Activated CD4-positive, CD25-positive, alpha-beta regulatory T cell treated with anti-CD3 and anti-CD28 coated beads, Interleukin-2, amount 50 U/mL, for 24 hours (primary cell): ENCODE measurements around the gene PDZD2.
"Not testable (repeated sequence)": the region's sequence is repeated elsewhere in the genome, so short reads cannot be mapped to it uniquely, and the experiment has no call there.

Experiments
- ATAC-seq, 2 donors: fragments of 150-1000 bp; cut with Tn5 transposase; one replicate each; pipeline ENCODE4 v1.10.0; 2021; ENCODE audit warnings: mild to moderate bottlenecking in 1 of 2, moderate library complexity in 1 of 2

Gene PDZD2

DNA sequence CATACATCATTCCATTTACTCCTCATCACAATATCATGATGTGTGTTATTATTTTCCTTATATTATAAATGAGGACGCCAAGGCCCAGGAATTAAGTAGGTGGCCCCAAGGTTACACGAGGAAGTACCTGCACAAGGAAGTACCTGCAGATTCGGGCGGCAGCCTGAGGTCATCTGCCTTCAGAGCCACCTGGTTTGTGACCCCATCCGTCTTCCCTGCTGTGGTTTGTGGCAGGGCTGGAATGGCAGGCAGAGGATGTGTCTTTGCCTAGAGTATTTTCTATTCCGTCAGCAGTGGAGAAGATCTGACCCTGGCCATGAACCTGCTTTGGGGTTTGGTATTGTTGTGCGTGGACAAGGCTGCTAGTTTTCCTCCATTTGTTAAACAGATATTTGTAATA lies 59.7 kb downstream of the PDZD2 start:
- ATAC-seq, result no peak

DNA sequence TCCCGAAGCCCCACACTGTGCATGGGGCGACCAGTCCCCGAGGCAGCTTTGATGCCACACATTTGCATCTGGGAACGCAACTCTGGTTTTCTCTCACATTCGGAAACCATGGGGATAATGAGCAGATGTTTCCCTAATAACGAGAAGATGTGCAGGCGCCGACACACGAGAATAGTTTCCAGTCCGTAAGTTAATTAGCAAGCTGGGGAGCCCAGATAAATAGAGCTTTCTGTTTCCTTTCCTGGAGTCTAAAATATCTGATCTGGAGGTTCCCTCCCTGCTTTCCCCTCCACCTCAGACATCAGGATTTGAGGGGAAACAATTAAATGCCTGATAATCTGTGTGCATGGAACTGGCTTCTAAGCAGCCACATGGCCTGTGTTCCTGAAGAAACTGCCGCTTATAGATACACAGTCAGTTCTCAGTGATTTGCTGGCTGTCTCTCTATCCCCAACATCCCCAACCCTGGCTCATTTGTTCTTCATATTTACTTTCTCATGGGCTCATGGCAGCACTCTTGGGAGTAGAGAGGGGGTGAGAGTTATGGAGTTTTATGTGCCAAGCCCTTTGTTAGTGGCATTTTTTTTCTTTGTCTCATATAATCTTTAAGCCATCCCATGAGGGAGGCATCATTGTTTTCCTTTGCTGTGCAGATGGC lies 62.8 kb downstream of the PDZD2 start:
- ATAC-seq, result no peak

DNA sequence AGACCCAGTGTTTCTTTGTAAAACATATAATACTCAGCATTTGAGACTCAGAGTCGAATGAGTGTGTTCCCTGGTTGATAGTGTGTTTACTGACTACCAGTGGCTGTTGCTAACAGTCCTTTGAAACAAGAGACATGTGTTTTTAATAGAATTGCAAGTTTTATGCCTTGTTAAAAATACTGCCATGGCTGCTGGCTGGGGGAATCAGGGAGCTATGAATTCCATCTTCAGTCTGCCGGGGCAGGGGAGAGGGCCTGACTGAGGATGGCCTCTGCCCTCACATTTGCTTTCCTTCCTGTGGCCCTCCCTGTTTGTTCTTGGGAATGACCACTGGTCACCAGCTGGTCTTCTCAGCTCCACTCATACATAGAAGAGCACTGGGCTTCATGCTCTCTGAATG lies 63.8 kb downstream of the PDZD2 start:
- no peak for ATAC-seq

DNA sequence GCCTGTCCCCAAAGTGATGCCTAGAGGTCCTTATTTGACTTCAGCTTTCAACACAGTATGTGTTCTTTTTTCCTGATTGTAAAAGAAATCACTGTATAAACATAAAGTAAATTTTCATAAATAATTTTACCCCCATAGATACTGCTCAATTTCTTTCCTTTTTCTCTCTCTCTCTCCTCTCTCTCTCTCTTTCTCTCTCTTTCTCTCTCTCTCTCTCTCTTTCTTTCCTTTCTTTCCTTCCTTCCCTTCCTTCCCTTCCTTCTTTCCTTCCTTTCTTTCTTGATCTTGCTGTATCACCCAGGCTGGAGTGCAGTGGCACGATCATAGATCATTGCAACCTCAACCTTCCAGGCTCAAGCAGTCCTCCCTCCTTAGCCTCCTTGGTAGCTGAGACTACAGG lies 64.8 kb downstream of the PDZD2 start:
- ATAC-seq, result no peak

DNA sequence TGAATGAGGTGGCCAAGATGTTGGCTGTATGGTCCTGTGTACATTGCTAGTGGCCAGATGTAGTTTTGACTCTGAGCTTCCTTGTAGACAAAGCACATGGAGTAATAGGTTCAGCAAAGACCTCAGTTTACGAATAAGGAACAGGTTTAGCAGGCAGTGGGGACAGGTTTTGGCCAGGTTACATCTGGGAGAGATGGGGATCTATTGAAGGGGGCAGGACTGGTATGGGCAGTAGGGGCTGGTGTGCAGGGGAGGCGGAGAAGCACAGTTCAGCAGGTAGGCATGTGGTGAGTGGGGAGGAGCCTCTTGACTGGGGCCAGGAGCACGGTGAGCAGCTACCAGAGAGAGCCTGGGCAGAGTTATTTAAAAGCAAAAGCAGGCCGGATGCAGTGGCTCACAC lies 67.3 kb downstream of the PDZD2 start:
- ATAC-seq, result no peak

DNA sequence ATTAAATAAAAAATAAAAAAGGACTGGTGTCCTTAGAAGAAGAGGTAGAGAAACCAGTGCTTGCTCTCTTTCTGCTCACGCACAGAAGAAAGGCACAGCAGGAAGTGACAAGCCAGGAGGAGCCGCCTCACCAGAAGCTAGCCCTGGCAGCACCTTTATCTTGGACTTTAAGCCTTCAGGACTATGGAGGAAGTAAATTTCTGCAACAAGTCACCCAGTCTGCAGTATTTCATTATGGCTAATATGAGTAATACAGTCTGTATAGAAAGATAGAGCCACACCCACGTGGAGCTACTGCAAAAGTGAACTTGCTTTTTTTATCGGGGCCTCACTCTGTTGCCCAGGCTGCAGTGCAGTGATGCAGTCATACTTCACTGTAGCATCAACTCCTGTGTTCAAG lies 68.4 kb downstream of the PDZD2 start:
- ATAC-seq, result no peak

DNA sequence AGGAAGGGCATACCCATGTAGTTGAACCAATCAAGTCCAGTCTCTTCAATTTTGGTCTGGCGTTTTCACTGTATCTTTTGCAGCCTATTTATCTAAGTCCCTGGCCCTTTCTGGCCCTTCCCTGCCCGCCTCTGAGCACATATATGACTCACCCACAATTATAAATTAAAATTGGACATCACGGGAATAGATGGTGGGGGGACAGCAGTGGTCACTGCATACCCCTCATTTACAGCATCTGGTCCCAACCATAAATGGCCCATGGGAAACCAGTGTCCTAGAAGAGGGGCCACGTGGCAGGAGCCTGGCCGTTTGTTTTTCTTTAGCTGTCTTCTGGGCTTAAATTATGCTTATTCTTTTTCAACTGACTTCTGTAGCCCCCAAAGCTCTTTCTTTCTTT lies 69.2 kb downstream of the PDZD2 start:
- ATAC-seq, result no peak

DNA sequence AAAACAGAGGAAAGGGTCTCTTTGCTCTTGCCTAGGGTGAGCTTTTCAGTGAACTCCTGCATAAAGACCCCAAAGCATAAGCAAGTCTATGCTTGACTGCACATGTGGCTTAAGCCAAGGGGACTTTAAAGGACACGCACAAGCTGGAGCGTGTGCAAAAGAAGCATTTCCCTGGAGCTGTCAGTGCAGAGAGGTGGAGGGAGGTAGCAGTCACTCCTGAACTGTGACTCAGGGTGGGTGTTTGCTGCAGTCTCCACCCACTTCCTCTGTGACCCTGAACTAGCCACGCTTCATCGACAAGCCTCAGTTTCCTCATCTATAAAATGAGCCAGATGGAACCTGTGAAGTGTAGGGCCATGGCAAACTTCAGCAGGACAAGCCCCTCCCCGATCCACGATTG lies 72.4 kb downstream of the PDZD2 start:
- ATAC-seq, result no peak

DNA sequence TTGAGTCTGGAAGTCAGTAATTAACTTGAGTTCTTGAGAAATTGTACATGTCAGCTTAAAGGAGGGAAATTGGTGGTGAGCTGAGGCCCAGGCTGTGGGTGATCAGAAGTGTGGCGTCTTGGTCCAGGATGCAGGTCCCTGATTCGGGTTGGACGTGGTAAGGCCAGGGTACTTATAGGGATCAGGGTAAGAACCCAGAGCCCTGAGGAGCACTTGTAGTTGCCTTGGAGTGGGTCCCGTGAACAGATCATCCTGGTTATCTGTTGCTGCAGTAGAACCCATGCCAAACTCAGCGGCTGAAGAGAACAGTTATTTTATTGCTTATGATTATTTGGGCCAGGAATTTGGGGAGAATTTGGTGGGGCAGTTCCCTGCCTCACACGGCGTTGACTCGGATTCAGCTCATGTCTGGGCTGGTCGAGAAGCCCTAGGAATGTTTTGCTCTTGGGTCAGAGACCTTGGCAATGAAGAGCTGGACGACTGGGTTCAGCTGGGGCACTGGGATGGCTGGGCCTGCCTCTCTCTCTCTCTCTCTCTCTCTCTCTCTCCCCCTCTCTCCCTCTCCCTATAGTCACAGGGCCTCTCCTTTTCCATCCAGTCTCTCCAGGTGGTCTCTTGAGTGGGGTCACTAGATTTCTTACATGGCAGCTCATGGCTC lies 73.1 kb downstream of the PDZD2 start:
- ATAC-seq, result no peak

DNA sequence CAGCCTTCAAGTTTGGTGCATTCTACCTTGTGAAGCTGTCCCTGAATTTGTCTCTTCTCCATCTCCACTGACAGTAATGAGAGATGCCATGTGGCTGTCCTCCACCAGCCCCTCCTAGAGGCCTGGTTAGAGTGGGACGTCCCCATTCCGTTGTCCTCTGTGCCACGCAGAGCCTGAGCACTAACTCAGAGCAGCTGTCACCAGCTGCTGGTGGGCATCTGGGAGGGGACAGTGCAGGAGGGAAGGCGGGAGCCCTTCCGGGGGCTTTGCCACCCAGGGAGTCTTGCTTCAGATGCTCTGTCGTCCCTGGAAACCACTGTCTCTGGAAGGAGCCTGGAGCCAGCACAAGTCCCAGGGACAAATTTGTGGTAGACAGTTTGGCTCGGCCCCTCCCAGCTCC lies 78.6 kb downstream of the PDZD2 start:
- no peak for ATAC-seq

DNA sequence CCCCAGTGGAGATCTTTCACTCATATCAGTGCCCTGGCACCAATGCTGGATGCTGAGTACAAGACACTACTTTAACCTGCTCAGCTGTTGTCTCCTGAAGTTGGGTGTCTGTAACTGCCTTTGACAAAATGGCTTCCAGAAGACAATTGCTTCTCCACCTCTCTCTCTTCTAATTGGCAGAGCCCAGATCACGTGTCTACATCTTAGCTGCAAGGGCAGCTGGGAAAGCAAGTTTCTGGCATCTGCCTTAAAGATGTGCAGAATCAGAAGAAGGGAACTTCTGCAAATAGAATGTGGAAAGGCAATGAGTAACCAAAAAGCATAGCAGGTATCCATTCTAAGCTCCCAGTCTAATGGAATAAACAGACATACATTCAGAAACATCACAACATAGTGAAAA lies 81.1 kb downstream of the PDZD2 start:
- ATAC-seq, result no peak

DNA sequence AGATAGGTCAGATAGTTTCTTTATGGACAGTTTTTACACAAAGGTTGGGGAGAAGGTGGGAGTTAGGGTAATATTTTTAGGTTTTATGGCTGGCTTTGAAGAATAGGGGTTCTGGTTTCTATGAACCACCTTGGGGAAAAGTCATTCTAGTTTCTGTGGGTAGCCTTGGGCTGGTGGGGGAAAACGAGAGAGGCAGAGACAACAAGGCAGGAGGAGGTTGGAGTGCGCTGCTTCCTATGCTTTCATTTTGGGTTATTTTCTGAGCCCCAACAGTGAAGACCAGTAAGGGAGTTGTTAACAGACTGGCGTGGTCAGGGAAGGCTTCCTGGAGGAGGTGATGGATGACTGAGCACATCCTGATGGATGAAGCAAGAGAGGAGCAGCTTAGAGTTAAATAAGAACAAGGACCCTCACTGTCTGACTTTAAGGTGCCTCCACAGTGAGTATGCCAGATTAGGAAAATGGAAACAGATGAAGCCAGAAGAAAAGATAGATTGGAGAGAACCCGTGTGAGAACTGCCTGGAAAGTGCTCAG lies 81.9 kb downstream of the PDZD2 start:
- no peak for ATAC-seq

DNA sequence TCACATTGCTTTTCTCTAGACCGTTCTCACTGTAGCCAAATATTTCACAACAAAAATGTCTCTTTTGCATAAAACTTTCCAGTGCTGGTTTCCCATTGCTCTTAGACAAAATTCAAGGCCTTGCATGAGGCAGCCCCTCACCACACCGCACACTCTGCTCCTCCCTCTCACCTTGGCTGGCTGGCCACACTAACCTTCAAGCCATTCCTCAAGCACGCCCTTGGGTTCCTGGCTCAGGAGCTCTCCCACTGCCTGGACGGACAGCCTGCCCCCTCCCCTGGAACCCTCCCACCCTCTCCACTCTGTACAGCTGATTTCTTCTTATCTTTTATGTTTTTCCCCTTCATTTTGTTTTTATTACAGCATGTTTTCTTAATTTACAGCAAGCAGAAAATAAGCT lies 83.2 kb downstream of the PDZD2 start:
- ATAC-seq, result no peak

DNA sequence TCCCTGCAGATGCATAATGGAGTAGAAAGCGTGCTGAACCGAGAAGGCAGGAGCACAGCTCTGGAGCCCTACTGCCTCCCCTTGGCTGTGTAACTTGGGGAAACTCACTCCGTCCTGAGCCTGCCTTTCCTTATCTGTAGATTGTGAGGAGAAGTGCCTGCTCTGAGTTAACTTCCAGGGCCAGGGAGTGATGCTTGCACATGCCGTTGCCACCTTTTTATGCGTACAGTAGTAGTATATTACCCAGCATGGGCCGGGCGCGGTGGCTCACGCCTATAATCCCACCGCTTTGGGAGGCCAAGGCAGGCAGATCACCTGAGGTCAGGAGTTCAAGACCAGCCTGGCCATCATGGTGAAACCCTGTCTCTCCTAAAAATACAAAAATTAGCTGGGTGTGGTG lies 87.1 kb downstream of the PDZD2 start:
- no peak for ATAC-seq

DNA sequence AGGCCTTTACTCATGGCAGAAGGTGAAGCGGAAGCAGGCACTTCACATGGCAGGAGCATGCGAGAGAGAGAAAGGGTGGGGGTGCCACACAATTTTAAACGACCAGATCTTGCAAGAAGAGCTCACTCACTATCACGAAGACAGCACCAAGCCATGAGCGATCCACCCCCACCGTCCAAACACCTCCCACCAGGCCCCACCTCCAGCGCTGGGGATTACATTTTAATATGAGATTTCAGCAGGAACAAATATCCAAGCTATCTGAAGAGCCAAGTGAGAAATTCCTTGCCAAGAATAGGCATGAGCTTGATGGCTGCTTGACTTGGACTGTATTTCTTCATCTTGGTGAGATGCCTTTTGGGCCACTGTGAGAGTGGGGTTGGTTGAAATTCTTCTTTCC lies 88.0 kb downstream of the PDZD2 start:
- no peak for ATAC-seq

DNA sequence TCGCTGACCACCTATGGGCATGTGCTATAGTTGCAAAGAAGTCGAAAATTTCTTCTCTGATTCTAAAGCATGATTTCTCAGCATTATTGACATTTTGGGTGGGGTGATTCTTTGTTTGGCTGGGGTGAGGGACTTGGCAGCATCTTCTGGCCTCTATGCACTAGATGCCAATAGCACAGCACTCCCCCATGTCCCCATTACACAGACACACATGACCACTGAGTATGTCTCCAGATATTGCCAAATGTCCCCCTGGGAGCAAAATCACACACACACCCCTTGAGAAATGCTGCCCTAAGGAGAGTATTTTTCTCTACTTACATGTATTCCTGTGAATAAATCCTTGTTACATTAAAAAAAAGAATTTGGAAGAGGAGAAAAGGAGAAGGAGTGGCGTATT lies 89.1 kb downstream of the PDZD2 start:
- no peak for ATAC-seq

DNA sequence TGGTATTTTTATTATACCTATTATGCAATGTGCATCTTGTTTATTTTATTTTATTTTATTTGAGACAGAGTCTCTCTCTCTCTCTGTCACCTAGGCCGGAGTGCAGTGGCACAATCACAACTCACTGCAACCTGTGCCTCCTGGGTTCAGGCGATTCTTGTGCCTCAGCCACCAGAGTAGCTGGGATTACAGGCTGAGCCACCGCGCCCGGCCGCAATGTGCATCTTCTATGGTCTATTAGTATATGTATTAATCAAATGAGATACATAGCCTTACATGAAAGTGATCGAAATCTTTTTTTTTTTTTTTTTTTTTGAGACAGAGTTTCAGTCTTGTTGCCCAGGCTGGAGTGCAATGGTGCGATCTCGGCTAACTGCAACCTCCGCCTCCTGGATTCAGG lies 89.9 kb downstream of the PDZD2 start:
- not testable (repeated sequence) for ATAC-seq

DNA sequence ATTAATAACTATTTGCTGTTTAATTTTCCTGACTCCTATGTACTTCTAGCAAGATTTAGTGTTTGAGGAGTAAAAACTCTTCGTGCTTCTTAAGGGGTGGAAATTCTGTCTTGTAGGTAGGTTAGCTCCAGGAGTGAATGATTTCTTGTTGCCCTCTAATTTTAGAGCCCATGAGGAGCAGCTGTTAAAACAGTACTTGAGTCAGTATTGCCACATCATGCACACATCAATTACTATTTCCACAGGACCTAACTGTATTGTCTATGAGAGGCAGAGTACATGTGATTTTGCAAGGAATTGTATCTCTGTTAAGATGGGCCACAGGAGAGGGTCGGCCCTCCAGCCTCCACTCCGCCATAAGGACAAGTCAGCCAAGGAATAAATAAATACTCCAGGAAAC lies 91.2 kb downstream of the PDZD2 start:
- no peak for ATAC-seq

DNA sequence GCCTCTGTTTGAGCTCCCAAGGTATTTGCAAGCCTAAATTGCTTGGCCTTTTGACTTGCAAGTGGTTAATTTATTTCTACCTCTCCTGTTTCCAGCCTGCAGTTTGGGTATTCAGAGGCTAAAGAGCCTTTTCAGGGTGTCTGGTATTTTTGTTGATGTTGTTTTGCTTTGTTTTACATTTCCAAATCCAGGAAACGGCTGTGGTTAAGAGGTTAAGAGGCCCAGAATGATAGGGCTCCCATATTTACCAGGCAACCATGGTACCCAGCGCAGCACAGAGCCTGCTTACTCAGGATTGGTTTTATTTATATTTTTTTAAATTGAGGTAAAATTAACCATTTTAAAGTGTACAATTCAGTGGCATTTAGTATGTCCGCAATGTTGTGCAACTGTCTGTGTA lies 92.1 kb downstream of the PDZD2 start:
- ATAC-seq, result no peak

DNA sequence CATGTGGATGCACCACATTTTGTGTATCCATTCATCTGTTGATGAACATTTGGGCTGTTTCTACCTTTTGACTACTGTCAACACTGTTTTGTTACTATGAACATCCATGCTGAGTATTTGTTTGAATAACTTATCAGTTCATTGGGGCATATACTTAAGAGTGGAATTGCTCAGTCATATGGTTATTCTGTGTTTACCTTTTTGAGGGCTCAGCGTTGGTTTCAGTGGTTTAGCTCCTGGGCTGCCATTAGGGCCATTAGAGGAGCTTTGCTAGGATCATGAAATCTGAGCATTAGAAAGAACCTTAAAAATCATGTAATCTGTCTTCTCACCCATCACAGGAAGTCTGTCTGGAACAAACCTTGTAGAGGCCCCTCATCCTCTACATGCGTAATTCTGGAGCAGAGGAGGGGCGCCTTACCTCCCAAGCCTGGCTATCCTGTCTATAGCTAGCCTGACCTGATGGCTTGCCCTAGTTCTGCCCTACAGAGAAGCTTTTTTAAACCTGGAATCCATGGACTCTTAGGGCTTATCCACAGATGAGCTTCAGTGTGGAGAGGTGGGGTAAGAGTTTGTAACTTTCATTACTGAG lies 92.9 kb downstream of the PDZD2 start:
- ATAC-seq, result no peak

DNA sequence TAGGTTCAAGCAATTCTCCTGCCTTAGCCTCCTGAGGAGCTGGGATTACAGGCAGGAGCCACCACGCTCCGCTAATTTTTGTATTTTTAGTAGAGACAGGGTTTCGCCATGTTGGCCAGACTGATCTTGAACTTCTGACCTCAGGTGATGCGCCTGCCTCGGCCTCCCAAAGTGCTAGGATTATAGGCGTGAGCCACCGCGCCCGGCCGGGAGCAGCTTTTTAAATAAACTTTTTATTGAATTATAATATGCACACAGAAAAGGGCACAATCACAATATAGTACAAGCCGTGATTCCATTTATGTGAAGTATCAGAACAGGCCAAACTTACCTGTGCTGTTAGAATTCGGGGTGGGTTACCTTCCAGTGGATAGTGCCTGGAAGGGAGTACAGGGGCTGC lies 93.9 kb downstream of the PDZD2 start:
- not testable (repeated sequence) for ATAC-seq

DNA sequence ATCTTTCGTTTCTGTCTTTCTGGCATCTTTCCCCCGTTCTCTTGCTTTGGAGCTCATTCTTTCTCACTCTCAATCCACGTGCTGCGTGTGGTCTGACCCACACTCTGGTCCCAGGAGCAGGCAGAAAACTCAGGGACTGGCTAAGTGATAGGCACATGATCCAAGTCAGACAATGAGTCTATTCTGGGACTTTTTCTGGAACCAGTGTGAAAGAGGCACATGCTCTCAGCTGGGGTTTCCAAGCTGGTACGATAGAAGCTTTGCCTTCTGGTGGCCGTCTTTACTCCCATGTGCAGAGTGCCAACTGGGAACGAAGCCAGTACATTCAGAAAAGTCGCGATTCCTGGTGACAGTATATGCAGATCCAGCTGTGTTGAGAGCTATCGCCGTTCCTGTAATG lies 94.4 kb downstream of the PDZD2 start:
- ATAC-seq, result no peak

DNA sequence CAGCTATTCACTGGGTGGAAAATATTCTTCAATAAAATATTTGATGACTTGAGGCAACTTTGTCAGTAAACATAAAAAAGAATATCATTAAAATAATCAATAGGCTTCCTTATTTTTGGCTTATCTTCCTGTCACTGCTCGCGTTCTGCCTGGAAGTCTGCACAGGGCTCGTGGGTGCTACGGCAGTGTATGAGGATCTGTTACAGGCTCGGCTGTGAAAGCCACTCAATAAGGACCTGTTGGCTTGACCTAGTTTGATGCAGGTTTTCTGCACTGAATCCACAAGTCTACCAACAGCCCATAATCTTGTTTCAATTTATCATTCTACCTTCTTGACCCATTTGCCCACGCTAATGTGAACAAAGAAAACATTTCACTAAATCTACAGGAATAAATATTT lies 97.2 kb downstream of the PDZD2 start:
- no peak for ATAC-seq

DNA sequence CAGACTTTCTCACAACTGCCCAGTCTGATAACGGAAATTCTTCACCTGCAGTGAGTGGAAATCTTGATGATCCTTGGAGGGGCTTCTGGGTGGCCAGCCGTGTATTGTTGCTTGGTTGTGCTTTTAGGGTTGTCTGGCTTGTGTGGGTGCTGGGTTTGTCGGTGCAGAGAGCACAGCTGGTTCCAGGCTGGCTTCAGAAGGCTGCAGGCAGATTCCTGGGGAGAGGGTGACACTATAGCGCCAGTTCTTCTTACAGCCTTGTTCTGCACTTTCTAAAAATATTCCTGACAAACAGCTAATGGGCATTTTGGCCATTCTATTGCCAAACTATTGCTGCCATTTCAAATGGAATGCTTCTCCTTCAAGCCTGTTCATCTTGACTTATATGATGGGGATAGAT lies 99.3 kb downstream of the PDZD2 start:
- ATAC-seq, result no peak
